GM23248 (cell line): ENCODE results near the gene MX2. TPM values are rescaled to one million over a fixed set of nuclear protein-coding genes. Genes with fewer than 3 reads are reported as not detected.

Source experiments
- DNase-seq: peaks from one replicate; pipeline ENCODE4 v3.0.0-alpha.2; 2015
- H2AFZ ChIP-seq: fragments of 200-600 bp; sonication (generic); 2 replicates; pipeline ENCODE4 v1.6.1; 2016; ENCODE audit warnings: antibody characterized with exemption
- H3F3A ChIP-seq: fragments of 200-600 bp; sonication (generic); 2 replicates; pipeline ENCODE4 v1.6.1; 2016; ENCODE audit warnings: mild to moderate bottlenecking, antibody characterized with exemption, mixed run types; ENCODE audit not compliant: insufficient read depth
- H3K27ac ChIP-seq: fragments of 200-600 bp; sonication (generic); 2 replicates; pipeline ENCODE4 v1.5.1; 2016; ENCODE audit warnings: mild to moderate bottlenecking
- H3K27me3 ChIP-seq: fragments of 200-600 bp; sonication (generic); replicated peaks from 2 replicates; pipeline ENCODE4 v1.6.1; 2016; ENCODE audit warnings: mild to moderate bottlenecking; ENCODE audit not compliant: insufficient read depth
- H3K36me3 ChIP-seq: fragments of 200-600 bp; sonication (generic); 2 replicates; pipeline ENCODE4 v1.6.1; 2016; ENCODE audit warnings: low read depth, mild to moderate bottlenecking
- H3K4me1 ChIP-seq: fragments of 200-600 bp; sonication (generic); 2 replicates; pipeline ENCODE4 v1.6.1; 2016; ENCODE audit warnings: mild to moderate bottlenecking; ENCODE audit not compliant: insufficient read depth
- H3K4me2 ChIP-seq: fragments of 200-600 bp; sonication (generic); one replicate; pipeline ENCODE4 v1.6.1; 2016; ENCODE audit warnings: mild to moderate bottlenecking; ENCODE audit not compliant: unreplicated experiment
- H3K4me3 ChIP-seq: fragments of 200-600 bp; sonication (generic); 2 replicates; pipeline ENCODE4 v1.5.1; 2016; ENCODE audit warnings: mild to moderate bottlenecking
- H3K79me2 ChIP-seq: fragments of 200-600 bp; sonication (generic); 2 replicates; pipeline ENCODE4 v1.6.1; 2016; ENCODE audit warnings: mild to moderate bottlenecking; ENCODE audit not compliant: insufficient read depth
- H3K9ac ChIP-seq: fragments of 200-600 bp; sonication (generic); 2 replicates; pipeline ENCODE4 v1.6.1; 2016; ENCODE audit warnings: mild to moderate bottlenecking
- H3K9me2 ChIP-seq: fragments of 200-600 bp; sonication (generic); 2 replicates; pipeline ENCODE4 v1.6.1; 2016; ENCODE audit warnings: mixed run types, mild to moderate bottlenecking, moderate library complexity; ENCODE audit not compliant: insufficient read depth
- H3K9me3 ChIP-seq: fragments of 200-600 bp; sonication (generic); one replicate; pipeline ENCODE4 v1.6.1; 2017; ENCODE audit warnings: low read depth
- H4K20me1 ChIP-seq: fragments of 200-600 bp; sonication (generic); 2 replicates; pipeline ENCODE4 v1.6.0; 2016; ENCODE audit not compliant: insufficient read depth
- EZH2 ChIP-seq: fragments of 200-600 bp; sonication (generic); IDR thresholded peaks from 2 replicates; pipeline ENCODE4 v1.6.1; 2018; ENCODE audit warnings: antibody characterized with exemption, mild to moderate bottlenecking; ENCODE audit not compliant: insufficient read depth, poor library complexity, severe bottlenecking
- EZH2phosphoT487 ChIP-seq: fragments of 200-600 bp; sonication (generic); IDR thresholded peaks from 2 replicates; pipeline ENCODE4 v1.6.1; 2018; ENCODE audit warnings: antibody characterized with exemption, moderate library complexity, mild to moderate bottlenecking, low read depth; ENCODE audit not compliant: insufficient read depth
- WGBS, 2 experiments: methylation state at CpG; one replicate each; pipeline ENCODE4 v1.1.6; 2015 to 2017; ENCODE audit warnings: low lambda C conversion rate in 2 of 2, low coverage in 1 of 2; ENCODE audit errors: missing lambda C conversion rate in 2 of 2; 5-methylcytosine and 5-hydroxymethylcytosine counted together
- in situ Hi-C: fragments of 300-500 bp; cut with MboI; formaldehyde crosslinking; loops from 2 replicates; pipeline ENCODE4 v1.15.0; 2020
- polyA plus RNA-seq: library from polyadenylated mRNA; unstranded; fragments of >200 nt; fragmentation: Nextera tagmentation; extraction: Ambion mirVana; gene quantifications from 2 replicates; pipeline ENCODE4 v1.2.1, GENCODE V29; 2016
- total RNA-seq: library from RNA; depleted of rRNA; stranded (reverse); fragments of >200 nt; shearing (Covaris generic); gene quantifications from 2 replicates; pipeline ENCODE4 v1.2.3, GENCODE V29; 2014; rRNA removed

The MX2 gene
- total and polyA plus RNA-seq, 2 experiments from 2014 or later: 0.54 to 0.85 TPM

GRCh38 chr21:41453198-41453597, 91.4 kb downstream of the MX2 start:
- no peak for DNase-seq
- no peaks in the 10 kb centered on the region for H3K9me2 ChIP-seq
- H4K20me1 ChIP-seq: no peaks in the 10 kb centered on the region
- no peaks in the 10 kb centered on the region for H3K27me3 ChIP-seq
- H3K79me2 ChIP-seq: no peaks in the 10 kb centered on the region
- H3K4me1 ChIP-seq: no peaks in the 10 kb centered on the region
- 22% methylated on average over 3 of the region's 3 CpGs for WGBS, 2 experiments
- no peaks in the 10 kb centered on the region for H3K36me3 ChIP-seq
- H3K27ac ChIP-seq: no peak overlapping the region
- no peak overlapping the region for H3K4me3 ChIP-seq
- H2AFZ ChIP-seq: no peak overlapping the region
- no peak overlapping the region for H3K9ac ChIP-seq
- in situ Hi-C loops: no loop called here
- no peak overlapping the region for H3K4me2 ChIP-seq
- no peaks in the 10 kb centered on the region for H3K9me3 ChIP-seq
- TF ChIP-seq EZH2: no peak
- no peak for TF ChIP-seq EZH2phosphoT487
- H3F3A ChIP-seq: no peaks in the 10 kb centered on the region

- Histone ChIP-seq H3K9me3 (no peaks in the 10 kb centered on the region), H3K4me2 (no peak overlapping the region), H3K9ac (no peak overlapping the region), H2AFZ (no peak overlapping the region), H3F3A (no peaks in the 10 kb centered on the region), H3K79me2 (no peaks in the 10 kb centered on the region), H3K9me2 (no peaks in the 10 kb centered on the region), H4K20me1 (no peaks in the 10 kb centered on the region), H3K4me3 (no peak overlapping the region), H3K27ac (no peak overlapping the region), H3K36me3 (no peaks in the 10 kb centered on the region), H3K27me3 (no peaks in the 10 kb centered on the region), H3K4me1 (no peaks in the 10 kb centered on the region)
- no peak for TF ChIP-seq EZH2phosphoT487
- no peak for TF ChIP-seq EZH2
- DNase-seq: no peak
- in situ Hi-C loops: no loop called here
- 42 to 45% methylated on average over 3 of the region's 3 CpGs for WGBS, 2 experiments
Measured at GRCh38 chr21:41453761-41454160, 91.9 kb downstream of the MX2 start.

GRCh38 chr21:41458121-41458520, 96.3 kb downstream of the MX2 start:
- H3K36me3 ChIP-seq: no peaks in the 10 kb centered on the region
- WGBS, 2 experiments: 70 to 77% methylated on average over 6 of the region's 6 CpGs
- no peak overlapping the region for H3K9ac ChIP-seq
- no peaks in the 10 kb centered on the region for H3F3A ChIP-seq
- no peaks in the 10 kb centered on the region for H3K79me2 ChIP-seq
- H3K27me3 ChIP-seq: no peaks in the 10 kb centered on the region
- in situ Hi-C loops: no loop called here
- no peak overlapping the region for H3K27ac ChIP-seq
- peak; percentile 42 for DNase-seq
- H3K4me2 ChIP-seq: no peak overlapping the region
- H3K9me2 ChIP-seq: no peaks in the 10 kb centered on the region
- H2AFZ ChIP-seq: no peak overlapping the region
- TF ChIP-seq EZH2: no peak
- TF ChIP-seq EZH2phosphoT487: no peak
- H3K4me3 ChIP-seq: no peak overlapping the region
- H3K4me1 ChIP-seq: no peaks in the 10 kb centered on the region
- no peaks in the 10 kb centered on the region for H3K9me3 ChIP-seq
- no peaks in the 10 kb centered on the region for H4K20me1 ChIP-seq

- H3K9me2 ChIP-seq: no peaks in the 10 kb centered on the region
- WGBS, 2 experiments: 86 to 89% methylated on average over 22 of the region's 22 CpGs
- no peaks in the 10 kb centered on the region for H3K9me3 ChIP-seq
- no peak overlapping the region for H3K27ac ChIP-seq
- no peak overlapping the region for H3K4me2 ChIP-seq
- no peaks in the 10 kb centered on the region for H3K36me3 ChIP-seq
- H3K4me3 ChIP-seq: no peak overlapping the region
- no peaks in the 10 kb centered on the region for H3K27me3 ChIP-seq
- H2AFZ ChIP-seq: no peak overlapping the region
- no peak for DNase-seq
- no peak for TF ChIP-seq EZH2
- no peak for TF ChIP-seq EZH2phosphoT487
- H3K79me2 ChIP-seq: no peaks in the 10 kb centered on the region
- no peaks in the 10 kb centered on the region for H3F3A ChIP-seq
- no peaks in the 10 kb centered on the region for H3K4me1 ChIP-seq
- H4K20me1 ChIP-seq: no peaks in the 10 kb centered on the region
- in situ Hi-C loops: no loop called here
- H3K9ac ChIP-seq: no peak overlapping the region
Measured at GRCh38 chr21:41458559-41458958, 96.7 kb downstream of the MX2 start.

Other genes with a start within 250 kb of the MX2 start
- 77.8 and 97.8 TPM in 2 replicates for gene BACE2, start 193.9 kb upstream of the MX2 start, total RNA-seq
- gene BACE2, start 193.9 kb upstream of the MX2 start, polyA plus RNA-seq: 67.0 and 69.5 TPM in 2 replicates
- not detected in 2 replicates for gene FAM3B, start 45.2 kb upstream of the MX2 start, total RNA-seq
- not detected in 2 replicates for gene FAM3B, start 45.2 kb upstream of the MX2 start, polyA plus RNA-seq
- 1.6 and 1.9 TPM in 2 replicates for gene MX1, start 64.2 kb downstream of the MX2 start, total RNA-seq
- 1.0 and 1.6 TPM in 2 replicates for gene MX1, start 64.2 kb downstream of the MX2 start, polyA plus RNA-seq
- gene TMPRSS2, start 146.1 kb downstream of the MX2 start, total RNA-seq: not detected in 2 replicates
- gene TMPRSS2, start 146.1 kb downstream of the MX2 start, polyA plus RNA-seq: not detected in 2 replicates